ENCODE data around the gene CABP4. TPM values are rescaled to one million over a fixed set of nuclear protein-coding genes. Genes with fewer than 3 reads are reported as not detected.

Gene CABP4
- total and polyA plus RNA-seq, 10 of the 15 experiments (the other 5 are each of a cell fraction or from before 2014, with no cell fraction given), result 0.04 to 0.41 (median 0.14) TPM; not detected in 2

DNA sequence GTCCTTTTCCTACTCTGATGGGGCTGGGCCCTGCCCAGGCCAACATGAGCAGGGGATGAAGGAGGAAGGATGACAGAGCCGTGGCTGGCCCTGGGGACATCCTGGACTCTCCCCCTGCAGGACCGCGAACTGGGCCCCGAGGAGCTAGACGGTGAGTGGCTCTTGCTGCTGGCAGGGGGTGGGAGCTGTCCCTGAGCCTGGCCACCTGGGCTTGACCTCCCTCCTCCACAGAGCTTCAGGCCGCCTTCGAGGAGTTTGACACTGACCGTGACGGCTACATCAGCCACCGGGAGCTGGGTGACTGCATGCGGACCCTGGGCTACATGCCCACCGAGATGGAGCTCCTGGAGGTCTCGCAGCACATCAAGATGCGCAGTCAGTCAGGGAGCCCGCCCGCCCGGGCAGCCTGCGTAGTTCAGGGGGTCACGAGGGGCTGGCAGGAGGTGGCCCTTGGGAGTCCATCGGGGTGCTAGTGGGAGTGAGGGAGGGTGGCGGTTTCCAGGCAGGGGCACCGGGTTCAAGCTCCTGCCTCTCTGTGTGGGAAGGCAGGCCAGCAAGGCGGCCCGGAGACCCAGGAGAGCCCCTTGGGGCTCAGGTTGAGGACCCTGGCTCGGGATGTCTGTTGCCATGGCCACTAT lies 1.0 kb downstream of the CABP4 start:
- DNase-seq (ENCODE audit: low read depth, low spot score) (no peak), ATAC-seq (no peak), FAIRE-seq (no peak)
- Histone ChIP-seq H3K27me3 (replicated peaks in 1 of 2; ENCODE audit: control insufficient read depth in 2 of 2, insufficient read depth in 2 of 2, low read length in 1 of 2) (no peaks in the 10 kb centered on the region), H3K36me3 (ENCODE audit: control insufficient read depth in 2 of 2, insufficient read depth in 2 of 2, low read length in 1 of 2) (no peaks in the 10 kb centered on the region), H3K4me2 (ENCODE audit: control insufficient read depth, insufficient read depth) (no peak overlapping the region), H3K9me3 (replicated peaks; ENCODE audit: control insufficient read depth, insufficient read depth, low read length) (no peaks in the 10 kb centered on the region), H2AFZ (ENCODE audit: control insufficient read depth, low read depth, low read length) (no peak overlapping the region), H3K79me2 (ENCODE audit: control insufficient read depth, insufficient read depth, low read length) (no peaks in the 10 kb centered on the region), H4K20me1 (ENCODE audit: control insufficient read depth, insufficient read depth) (no peaks in the 10 kb centered on the region), H3K27ac (ENCODE audit: control insufficient read depth, insufficient read depth) (no peak overlapping the region), H3K4me1 (ENCODE audit: control insufficient read depth, insufficient read depth, low read length) (peaks cover 19% of the 10 kb centered on the region), H3K4me3 (no peak overlapping the region), H3K9ac (ENCODE audit: control insufficient read depth, insufficient read depth, low read length) (no peak overlapping the region)
- ChIA-PET POLR2A (interaction anchor here (1.2 kb wide), 1 partner anchor 12 kb away, joined by 4 read pairs; the partner anchor contains the start of gene TMEM134), SMC1A (ENCODE audit: uncharacterized antibody, unreplicated experiment) (no interaction called here), RAD21 (ENCODE audit: unreplicated experiment) (no interaction called here), CTCF (interaction anchor here (0.8 to 1.5 kb wide), 2 partner anchors 12 to 43 kb away, joined by 3 to 4 read pairs; no protein-coding TSS in a partner anchor)
- in situ Hi-C loops (cut with MboI), result no loop called here
- no TSS peak for BruUV-seq (replicated peaks)
- TF ChIP-seq ASH2L (IDR thresholded peaks at IDR 0.05; ENCODE audit: borderline replicate concordance, low read depth) (no peak), POLR2A (IDR thresholded peaks at IDR 0.05; ENCODE audit: low read depth, low read length) (peak; percentile 46; the same call in 1 of the 2 replicates)
- WGBS (ENCODE audit: insufficient coverage, insufficient replicate concordance, low lambda C conversion rate, missing lambda C conversion rate), result 74% methylated on average over 25 of the region's 25 CpGs
- intact Hi-C loops (cut with micrococcal nuclease; ENCODE audit: unreplicated experiment), result no loop called here

DNA sequence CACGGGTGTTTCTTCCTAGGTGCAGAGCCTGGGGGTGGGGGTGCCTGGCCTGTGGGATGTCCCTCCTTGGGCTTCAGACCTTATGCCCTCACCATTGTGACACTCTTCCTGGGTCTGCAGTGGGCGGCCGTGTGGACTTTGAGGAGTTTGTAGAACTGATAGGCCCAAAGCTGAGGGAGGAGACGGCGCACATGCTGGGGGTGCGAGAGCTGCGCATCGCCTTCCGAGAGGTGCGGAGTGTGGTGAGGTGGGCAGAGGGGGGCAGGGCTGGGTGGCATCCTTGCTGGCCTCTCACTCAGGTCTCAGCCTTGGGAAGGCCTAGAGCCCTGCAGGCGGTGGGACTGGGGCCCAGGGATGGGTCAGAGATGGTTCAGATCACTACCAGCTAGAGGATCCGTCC lies 2.3 kb downstream of the CABP4 start:
- H3K4me2 ChIP-seq (ENCODE audit: control insufficient read depth, insufficient read depth), result no peak overlapping the region
- no peak overlapping the region for H3K27ac ChIP-seq (ENCODE audit: control insufficient read depth, insufficient read depth)
- ATAC-seq, result no peak
- no peaks in the 10 kb centered on the region for H3K79me2 ChIP-seq (ENCODE audit: control insufficient read depth, insufficient read depth, low read length)
- H3K4me3 ChIP-seq, result no peak overlapping the region
- no TSS peak for BruUV-seq (replicated peaks)
- no peak for FAIRE-seq
- WGBS (ENCODE audit: insufficient coverage, insufficient replicate concordance, low lambda C conversion rate, missing lambda C conversion rate), result 83% methylated on average over 11 of the region's 12 CpGs
- H3K9me3 ChIP-seq (replicated peaks; ENCODE audit: control insufficient read depth, insufficient read depth, low read length), result no peaks in the 10 kb centered on the region
- H2AFZ ChIP-seq (ENCODE audit: control insufficient read depth, low read depth, low read length), result no peak overlapping the region
- in situ Hi-C loops (cut with MboI), result no loop called here
- no peak for DNase-seq (ENCODE audit: low read depth, low spot score)
- H3K36me3 ChIP-seq (ENCODE audit: control insufficient read depth in 2 of 2, insufficient read depth in 2 of 2, low read length in 1 of 2), result no peaks in the 10 kb centered on the region
- intact Hi-C loops (cut with micrococcal nuclease; ENCODE audit: unreplicated experiment), result no loop called here
- H3K27me3 ChIP-seq (replicated peaks in 1 of 2; ENCODE audit: control insufficient read depth in 2 of 2, insufficient read depth in 2 of 2, low read length in 1 of 2), result no peaks in the 10 kb centered on the region
- ChIA-PET RAD21 (ENCODE audit: unreplicated experiment) (no interaction called here), POLR2A (interaction anchor here (1.3 kb wide), 1 partner anchor 10 kb away, joined by 3 read pairs; no protein-coding TSS in a partner anchor), CTCF (interaction anchor here (1.5 kb wide), 1 partner anchor 11 kb away, joined by 4 read pairs; no protein-coding TSS in a partner anchor), SMC1A (ENCODE audit: uncharacterized antibody, unreplicated experiment) (interaction anchor here (2.2 kb wide), 1 partner anchor 11 kb away, joined by 7 read pairs; no protein-coding TSS in a partner anchor)
- TF ChIP-seq KDM1A (IDR thresholded peaks at IDR 0.05; ENCODE audit: borderline replicate concordance) (no peak), NFXL1 (IDR thresholded peaks at IDR 0.05; ENCODE audit: borderline replicate concordance) (no peak), GATAD2B (conservative IDR thresholded peaks at IDR 0.05; ENCODE audit: low read depth) (no peak), ASH2L (IDR thresholded peaks at IDR 0.05; ENCODE audit: borderline replicate concordance, low read depth) (no peak), SREBF2 (IDR thresholded peaks at IDR 0.05; ENCODE audit: low read length) (no peak), SIX5 (IDR thresholded peaks at IDR 0.05; ENCODE audit: low read depth, low read length, severe bottlenecking) (no peak), RB1 (IDR thresholded peaks at IDR 0.05; ENCODE audit: borderline replicate concordance) (no peak), RFX5 (IDR thresholded peaks at IDR 0.05; ENCODE audit: low read depth, low read length) (no peak)
- TF ChIP-seq, protein P1, sequence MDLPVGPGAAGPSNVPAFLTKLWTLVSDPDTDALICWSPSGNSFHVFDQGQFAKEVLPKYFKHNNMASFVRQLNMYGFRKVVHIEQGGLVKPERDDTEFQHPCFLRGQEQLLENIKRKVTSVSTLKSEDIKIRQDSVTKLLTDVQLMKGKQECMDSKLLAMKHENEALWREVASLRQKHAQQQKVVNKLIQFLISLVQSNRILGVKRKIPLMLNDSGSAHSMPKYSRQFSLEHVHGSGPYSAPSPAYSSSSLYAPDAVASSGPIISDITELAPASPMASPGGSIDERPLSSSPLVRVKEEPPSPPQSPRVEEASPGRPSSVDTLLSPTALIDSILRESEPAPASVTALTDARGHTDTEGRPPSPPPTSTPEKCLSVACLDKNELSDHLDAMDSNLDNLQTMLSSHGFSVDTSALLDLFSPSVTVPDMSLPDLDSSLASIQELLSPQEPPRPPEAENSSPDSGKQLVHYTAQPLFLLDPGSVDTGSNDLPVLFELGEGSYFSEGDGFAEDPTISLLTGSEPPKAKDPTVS (IDR thresholded peaks at IDR 0.05; ENCODE audit: low read depth, low read length), result no peak
- H3K4me1 ChIP-seq (ENCODE audit: control insufficient read depth, insufficient read depth, low read length), result peaks cover 19% of the 10 kb centered on the region
- no peak overlapping the region for H3K9ac ChIP-seq (ENCODE audit: control insufficient read depth, insufficient read depth, low read length)
- H4K20me1 ChIP-seq (ENCODE audit: control insufficient read depth, insufficient read depth), result no peaks in the 10 kb centered on the region

Measured in GM12878 (cell line).